ENCODE measurements around the gene MMP11.

MMP11 gene

DNA sequence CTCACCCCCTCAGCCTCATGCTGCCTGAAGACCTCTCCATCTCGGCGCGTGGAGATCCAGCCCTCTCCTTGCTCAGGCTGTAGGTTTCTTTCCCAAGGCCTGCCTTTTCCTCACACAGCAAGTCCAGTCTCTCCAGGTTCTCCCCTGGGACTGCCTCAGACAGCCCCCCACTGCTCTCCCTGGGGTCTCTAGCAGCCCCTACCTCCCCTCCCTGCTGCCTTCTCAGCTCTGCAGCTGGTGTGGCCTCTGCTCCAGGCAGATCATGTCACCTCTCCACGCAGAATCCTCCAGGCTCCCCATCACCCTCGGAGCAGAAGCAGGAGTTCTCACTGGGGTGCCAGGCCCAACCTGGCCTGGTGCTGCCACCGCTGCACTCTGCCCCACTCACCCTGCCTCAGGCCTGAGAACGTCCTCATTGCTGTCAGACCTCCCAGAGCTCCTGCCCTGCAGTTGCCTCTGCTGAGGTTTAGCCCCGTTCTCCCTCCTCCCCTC is 29.3 kb downstream of the MMP11 start:
- DNase-seq (ENCODE audit: low spot score), result no peak

GRCh38 chr22:23803001-23803819 is 30.6 kb downstream of the MMP11 start:
- DNase-seq (ENCODE audit: low spot score), result no peak

GRCh38 chr22:23804781-23805291 is 32.2 kb downstream of the MMP11 start:
- DNase-seq (ENCODE audit: low spot score), result no peak

DNA sequence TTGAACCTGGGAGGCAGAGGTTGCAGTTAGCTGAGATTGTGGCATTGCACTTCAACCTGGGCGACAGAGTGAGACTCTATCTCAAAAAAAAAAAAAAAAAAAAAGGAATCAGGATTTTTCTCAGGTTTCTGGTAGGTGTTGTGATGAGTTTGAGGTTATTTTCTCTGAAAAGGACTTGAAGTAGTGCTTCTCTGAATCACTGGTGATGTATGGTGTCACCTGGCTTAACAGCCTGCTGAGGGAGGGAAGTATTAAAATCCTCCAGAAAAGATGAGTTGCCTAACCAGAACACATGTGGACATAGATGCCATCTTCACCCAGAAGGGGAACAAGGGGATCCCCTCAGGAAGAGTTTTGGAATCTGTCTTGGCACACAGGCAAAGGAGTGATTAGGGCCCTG is 34.2 kb downstream of the MMP11 start:
- DNase-seq (ENCODE audit: low spot score), result no peak

DNA sequence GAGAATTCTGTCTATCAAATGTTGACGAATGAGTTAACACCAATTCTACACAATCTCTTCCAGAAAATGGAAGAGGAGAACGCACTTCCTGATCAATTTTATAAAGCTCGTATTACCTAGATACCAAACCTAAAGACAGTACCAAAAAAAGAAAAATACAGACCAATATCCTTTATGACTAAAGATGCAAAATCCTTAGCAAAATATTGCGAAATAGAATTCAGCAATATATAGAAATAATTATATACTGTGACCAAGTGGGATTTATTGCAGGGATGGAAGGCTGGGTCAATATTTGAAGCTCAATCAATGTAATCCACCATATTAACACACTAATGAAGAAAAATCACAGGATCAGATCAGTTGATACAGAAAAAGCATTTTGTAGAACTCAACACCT is 39.7 kb downstream of the MMP11 start:
- DNase-seq (ENCODE audit: low spot score), result no peak

- no peak for DNase-seq (ENCODE audit: low spot score)
Measured at GRCh38 chr22:23815541-23816155, 43.0 kb downstream of the MMP11 start.

GRCh38 chr22:23816156-23816976 is 43.7 kb downstream of the MMP11 start:
- no peak for DNase-seq (ENCODE audit: low spot score)

DNA sequence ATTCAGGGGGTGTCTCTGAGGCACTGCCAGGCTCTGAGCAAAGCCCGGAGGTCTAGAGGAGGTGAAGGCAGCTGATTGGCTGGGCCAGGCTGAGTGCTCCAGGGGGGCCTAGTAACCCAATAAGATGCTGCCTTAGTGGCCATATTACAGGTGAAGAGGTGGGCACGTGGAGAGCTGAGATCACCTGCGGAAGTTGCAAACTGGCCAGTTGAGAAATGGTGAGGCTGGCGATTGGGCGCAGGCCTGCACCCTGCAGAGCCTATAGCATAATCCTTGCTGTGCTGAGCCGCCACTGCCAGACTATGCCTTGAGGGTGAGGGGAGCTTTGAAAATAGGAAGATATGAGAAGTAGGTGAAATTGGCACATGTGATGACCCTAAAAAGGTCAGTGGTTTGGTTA is 44.5 kb downstream of the MMP11 start:
- DNase-seq (ENCODE audit: low spot score), result no peak

DNA sequence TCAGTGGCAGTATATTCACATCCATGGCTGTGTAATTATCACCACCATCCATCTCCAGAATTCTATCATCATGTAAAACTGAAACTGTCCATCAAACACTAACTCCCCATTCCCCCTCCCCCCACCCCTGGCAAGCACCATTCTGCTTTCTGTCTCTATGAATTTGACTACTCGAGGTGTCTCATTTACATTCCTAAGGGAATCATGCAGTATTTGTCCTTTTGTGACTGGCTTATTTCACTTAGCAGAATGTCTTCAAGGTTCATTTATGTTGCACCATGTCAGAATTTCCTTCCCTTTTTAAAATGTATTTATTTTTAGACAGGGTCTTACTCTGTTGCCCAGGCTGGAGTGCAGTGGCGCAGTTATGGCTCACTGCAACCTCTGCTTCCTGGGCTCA is 45.9 kb downstream of the MMP11 start:
- DNase-seq (ENCODE audit: low spot score), result no peak

GRCh38 chr22:23820748-23821211 is 48.1 kb downstream of the MMP11 start:
- DNase-seq (ENCODE audit: low spot score), result no peak

GRCh38 chr22:23822101-23822671 is 49.5 kb downstream of the MMP11 start:
- DNase-seq (ENCODE audit: low spot score), result no peak

GRCh38 chr22:23823331-23823791 is 50.7 kb downstream of the MMP11 start:
- no peak for DNase-seq (ENCODE audit: low spot score)

DNA sequence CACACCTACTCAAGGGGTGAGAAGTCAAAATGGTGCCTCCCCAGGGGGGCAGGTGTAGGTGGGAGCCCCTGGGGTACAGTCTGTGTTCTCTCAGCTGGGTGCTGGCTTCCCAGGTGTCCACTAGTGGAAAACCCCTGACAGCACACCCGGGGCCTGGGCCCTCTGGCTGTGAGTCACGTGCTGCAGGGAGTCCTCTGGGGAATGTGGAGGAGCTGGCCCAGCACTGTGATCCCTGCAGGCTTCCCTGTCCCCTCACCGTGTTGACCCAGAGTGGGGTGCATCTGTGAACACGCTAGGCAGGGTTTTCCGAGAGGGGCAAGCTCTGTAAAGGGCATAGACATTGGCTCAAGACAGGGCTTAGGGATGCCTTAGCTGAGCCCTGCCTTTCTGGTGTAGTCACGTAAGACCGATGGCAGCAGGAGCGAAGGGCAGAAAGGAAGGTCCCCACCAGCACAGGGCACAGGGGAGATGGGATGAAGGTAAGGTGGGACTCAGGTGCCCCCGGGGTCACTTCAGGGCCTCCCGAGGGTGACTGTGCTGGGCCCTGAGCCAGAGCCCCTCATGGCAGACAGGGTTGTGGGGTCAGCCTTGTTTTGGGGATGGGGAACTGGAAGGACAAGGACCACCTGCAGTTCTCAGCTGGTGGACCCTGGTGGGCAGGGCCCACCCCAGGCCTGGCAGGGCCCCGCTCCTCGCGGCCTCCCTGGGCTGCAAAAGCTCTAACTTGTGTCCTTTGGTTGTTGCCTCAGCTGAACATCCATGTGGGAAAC is 52.0 kb downstream of the MMP11 start:
- no peak for DNase-seq (ENCODE audit: low spot score)

- DNase-seq (ENCODE audit: low spot score), result no peak
Measured at GRCh38 chr22:23825246-23825905, 52.7 kb downstream of the MMP11 start.

GRCh38 chr22:23826510-23827350 is 54.1 kb downstream of the MMP11 start:
- DNase-seq (ENCODE audit: low spot score), result no peak

DNA sequence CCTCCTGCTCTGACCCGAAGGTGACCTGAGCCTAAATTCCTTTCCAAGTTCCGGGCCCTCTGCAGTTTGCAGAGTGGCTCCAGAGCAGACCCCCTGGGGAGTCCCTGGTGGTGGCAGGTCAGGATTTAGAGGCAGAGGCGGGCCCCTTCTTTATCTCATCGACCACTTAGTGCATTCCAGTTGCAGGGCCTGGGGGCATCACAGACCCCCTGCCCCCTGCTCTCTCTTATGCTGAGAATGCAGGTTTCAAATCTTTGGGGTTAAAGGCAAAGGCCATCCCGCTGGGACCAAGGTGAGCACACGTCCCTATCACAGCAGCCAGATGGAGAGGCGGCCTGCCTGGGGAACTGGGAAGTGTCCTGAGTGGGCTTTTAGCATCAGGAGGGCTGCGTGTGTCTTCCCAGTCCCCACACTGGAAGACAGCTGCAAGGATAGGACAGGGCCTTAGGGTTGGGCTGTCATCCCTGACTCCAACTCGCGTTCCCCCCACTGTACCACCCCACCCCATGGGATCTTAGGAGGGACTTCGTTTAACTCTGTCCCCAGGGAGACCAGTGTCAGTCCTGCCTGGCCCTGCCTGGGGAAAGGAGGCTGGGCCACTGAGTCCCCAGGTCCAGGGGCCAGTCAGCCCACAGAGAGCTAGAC is 54.8 kb downstream of the MMP11 start:
- DNase-seq (ENCODE audit: low spot score), result no peak

DNA sequence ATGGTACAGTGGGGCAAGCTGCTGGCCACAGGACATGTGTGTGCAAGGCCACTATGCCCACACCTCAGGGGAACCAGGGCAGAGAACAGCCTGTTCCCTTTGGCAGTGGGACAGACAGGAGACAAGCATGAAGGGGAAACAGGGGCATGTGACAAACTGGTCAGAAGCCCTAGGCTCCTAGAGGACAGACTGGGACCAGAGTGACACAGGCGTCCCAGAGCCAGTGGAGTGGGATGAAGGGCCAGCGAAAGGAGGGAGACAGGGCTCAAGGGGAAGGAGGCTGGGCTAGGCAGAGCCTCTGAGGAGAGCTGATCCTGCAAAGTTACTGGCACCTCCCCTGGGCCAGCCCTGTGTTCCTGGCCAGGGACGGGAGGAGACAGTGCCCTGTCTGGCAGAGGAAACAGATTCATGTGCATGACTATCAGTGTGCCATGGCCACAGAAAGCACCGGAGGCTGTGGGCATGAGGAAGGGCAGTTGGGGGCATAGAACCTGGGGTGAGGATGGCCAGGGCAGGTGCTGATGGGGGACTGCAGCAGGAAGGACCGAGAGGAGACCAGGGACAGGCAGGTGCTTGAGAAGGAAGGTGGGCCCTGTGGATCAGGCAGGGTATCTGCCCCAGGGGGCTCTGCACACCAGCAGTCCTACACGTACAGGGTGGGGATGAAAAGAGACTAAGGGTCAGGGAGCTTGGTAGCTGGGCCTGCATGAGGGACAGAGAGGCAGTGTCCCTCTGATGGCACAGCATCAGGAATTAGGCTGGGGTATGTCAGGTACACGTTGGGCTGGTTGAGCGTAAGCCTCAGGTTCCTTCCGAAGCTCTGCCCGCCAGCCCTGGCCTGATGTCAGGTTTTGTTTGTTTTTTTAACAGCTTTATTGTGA is 56.4 kb downstream of the MMP11 start:
- DNase-seq (ENCODE audit: low spot score), result no peak

- DNase-seq (ENCODE audit: low spot score), result no peak
Measured at GRCh38 chr22:23829845-23830372, 57.3 kb downstream of the MMP11 start.

Data from SW480 (cell line).